Stimulated activated CD4-positive, alpha-beta T cell treated with anti-CD3 and anti-CD28 coated beads, Interleukin-1b, Interleukin-23, amount 100 ng/mL, for 1 hour (primary cell): Measurements from ENCODE around the gene OR2A5.
"Not testable (repeated sequence)": the region's sequence is repeated elsewhere in the genome, so short reads cannot be mapped to it uniquely, and the experiment has no call there.

Source experiments
- DNase-seq, 2 donors: peaks; one replicate each; pipeline ENCODE4 v3.0.0-alpha.2; 2020; ENCODE audit warnings: low read depth in 2 of 2

The OR2A5 gene

GRCh38 chr7:144032985-144033709, 15.6 kb upstream of the OR2A5 start:
- no peak for DNase-seq

GRCh38 chr7:144035385-144035784, 13.4 kb upstream of the OR2A5 start:
- DNase-seq, result no peak

GRCh38 chr7:144036302-144036885, 12.4 kb upstream of the OR2A5 start:
- no peak for DNase-seq

- no peak for DNase-seq
Observed at GRCh38 chr7:144037414-144038035, 11.2 kb upstream of the OR2A5 start.

GRCh38 chr7:144038887-144039286, 9.9 kb upstream of the OR2A5 start:
- no peak for DNase-seq

GRCh38 chr7:144049491-144049890, 743 bp downstream of the OR2A5 start:
- DNase-seq, result no peak

- DNase-seq, result no peak
Observed at GRCh38 chr7:144050093-144050492, 1.3 kb downstream of the OR2A5 start.

- DNase-seq, result not testable (repeated sequence)
Observed at GRCh38 chr7:144050884-144051283, 2.1 kb downstream of the OR2A5 start.

DNA sequence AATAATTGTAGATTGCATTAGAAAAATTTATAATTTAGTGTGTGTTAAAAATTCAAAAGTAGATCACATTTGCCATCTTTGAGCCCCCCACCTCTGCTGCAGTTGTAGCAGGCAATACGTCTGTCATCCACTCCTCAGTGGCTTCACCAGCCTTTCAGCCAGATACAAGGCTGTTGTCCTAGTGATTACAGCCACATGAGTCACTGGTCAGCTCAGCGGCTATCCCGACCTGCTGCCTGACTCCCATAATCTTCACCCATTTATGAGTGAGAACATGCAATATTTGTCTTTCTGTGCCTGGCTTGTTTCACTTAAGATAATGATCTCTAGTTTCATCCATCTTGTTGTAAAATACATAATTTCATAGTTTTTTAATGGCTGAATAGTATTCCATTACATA, 9.2 kb downstream of the OR2A5 start:
- no peak for DNase-seq

DNA sequence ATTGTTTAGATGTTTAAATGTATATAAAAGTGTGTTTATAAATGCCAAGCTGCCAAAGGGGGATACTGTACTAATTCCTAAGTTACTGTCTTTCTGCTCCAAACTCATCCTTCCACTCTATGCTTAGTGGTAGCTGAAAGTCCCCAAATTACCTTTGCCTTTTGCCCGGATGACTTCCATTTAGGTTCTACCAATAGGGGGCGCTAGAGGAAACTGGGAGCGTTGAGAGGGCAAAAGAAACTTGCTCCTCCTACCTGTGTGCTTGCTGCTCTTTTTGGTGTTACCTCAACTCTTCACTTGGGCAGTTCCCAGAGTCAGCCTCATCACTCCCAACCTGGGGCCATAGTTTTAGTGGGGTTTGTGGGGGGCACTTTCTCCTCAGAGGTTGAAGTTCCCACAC, 15.0 kb downstream of the OR2A5 start:
- no peak for DNase-seq

DNA sequence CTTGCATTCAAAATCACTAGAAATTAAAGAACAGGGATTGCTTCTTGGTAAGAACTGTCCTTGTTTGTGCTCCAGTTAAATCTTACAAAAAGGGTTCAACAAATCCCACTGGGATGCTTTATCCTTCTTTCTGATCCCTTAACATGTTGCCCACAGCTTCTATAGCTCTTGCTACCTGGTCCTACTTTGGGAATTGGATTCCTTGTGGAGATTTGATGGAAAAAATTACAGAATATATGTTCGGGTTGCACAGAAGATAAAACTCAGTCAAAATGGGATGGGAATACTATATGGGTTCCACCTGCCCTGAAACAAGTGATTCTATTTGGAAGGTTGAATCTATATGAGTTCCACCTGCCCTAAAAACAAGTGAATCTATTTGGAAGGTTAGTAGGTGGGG, 20.8 kb downstream of the OR2A5 start, which contains the start of gene OR2A25:
Gene OR2A25 (plus strand): TSS at position 301 of the 400 bp plus-strand sequence. CDS start 4,409 bp downstream, outside the sequence.
- no peak for DNase-seq

DNA sequence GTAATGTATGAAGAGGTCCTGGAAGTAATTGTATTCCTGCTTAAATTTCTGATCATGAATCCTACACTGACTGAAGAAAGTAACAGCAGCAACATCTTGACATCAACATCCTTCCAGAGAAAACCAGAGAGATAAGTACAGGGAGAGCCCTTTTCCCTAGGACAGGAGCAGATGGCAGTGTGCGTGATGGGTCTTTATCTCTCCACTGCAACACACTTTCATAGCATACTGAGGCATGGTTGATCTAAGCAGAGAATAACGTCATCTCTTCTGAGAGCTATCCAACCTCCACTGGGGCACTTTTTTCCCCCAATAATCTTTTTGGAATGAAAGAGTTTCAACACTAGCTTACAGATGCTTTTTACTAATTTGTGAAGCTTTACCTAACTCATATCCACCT, 21.2 kb downstream of the OR2A5 start:
- DNase-seq, result no peak

DNA sequence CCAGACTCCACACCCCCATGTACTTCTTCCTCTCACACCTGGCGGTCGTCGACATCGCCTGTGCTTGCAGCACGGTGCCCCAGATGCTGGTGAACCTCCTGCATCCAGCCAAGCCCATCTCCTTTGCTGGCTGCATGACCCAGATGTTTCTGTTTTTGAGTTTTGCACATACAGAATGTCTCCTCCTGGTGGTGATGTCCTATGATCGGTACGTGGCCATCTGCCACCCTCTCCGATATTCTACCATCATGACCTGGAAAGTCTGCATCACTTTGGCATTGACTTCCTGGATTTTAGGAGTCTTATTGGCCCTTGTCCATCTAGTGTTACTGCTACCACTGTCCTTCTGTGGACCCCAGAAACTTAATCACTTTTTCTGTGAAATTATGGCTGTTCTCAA, 25.6 kb downstream of the OR2A5 start:
- no peak for DNase-seq

GRCh38 chr7:144085978-144086377, 37.2 kb downstream of the OR2A5 start, which contains the start of gene OR2A12:
Gene OR2A12, plus strand, starts transcription at chr7:144086278. Its CDS starts 8,830 bp downstream, at chr7:144095108.
- DNase-seq, result no peak

GRCh38 chr7:144086730-144087129, 38.0 kb downstream of the OR2A5 start:
- no peak for DNase-seq

- DNase-seq, result no peak
Observed at GRCh38 chr7:144087230-144087629, 38.5 kb downstream of the OR2A5 start.

DNA sequence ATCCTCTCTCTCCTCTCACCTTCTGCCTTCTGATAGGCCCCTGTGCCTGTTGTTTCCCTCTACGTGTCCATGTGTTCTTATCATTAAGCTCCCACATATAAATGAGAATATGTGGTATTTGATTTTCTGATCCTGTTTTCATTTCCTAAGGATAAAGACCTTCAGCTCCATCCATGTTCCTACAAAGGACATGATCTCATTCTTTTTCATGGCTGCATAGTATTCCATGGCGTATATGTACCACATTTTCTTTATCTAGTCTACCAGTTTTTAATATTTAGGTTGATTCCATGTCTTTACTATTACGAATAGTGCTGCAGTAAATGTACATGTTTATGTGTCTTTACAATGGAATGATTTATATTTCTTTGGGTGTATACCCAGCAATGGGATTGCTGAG, 41.9 kb downstream of the OR2A5 start:
- no peak for DNase-seq

GRCh38 chr7:144098776-144099175, 50.0 kb downstream of the OR2A5 start:
- no peak for DNase-seq

DNA sequence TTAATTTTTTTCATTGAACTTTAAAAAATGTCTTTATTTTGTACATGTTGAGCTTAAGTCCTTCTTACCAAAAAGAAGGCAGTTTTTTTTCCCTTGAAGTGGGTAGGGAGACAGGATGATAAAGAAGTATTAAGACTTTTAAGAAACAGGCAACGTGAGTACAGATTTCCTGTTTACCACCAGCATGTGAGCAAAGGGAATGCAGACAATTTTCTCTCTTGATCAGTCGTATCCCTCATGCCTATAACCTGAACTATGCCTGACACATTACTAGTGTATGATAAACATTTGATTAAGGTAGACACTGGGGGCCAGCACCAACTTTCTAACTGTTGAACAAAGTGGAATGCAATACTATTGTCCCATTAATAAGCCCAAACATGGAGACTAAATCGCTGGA, 51.9 kb downstream of the OR2A5 start:
- no peak for DNase-seq

DNA sequence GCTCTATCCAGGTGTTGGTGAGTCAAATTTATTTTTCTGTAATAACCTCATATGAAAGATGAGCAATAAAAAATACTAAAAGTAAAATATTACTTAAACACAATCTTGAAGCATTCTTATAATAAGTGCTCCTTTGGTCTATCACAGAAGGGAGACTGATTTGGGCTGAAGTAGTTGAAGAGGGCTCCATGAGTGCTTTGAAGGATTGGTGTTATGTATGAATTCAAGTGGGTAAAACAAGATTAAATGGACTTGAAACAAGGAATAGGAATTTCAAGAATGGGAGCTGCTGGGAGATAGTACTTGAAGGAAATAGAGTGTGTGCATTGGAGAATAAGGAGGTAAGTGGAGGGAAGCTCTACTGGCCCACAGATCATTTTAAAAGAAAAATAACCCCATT, 53.3 kb downstream of the OR2A5 start:
- DNase-seq, result no peak

DNA sequence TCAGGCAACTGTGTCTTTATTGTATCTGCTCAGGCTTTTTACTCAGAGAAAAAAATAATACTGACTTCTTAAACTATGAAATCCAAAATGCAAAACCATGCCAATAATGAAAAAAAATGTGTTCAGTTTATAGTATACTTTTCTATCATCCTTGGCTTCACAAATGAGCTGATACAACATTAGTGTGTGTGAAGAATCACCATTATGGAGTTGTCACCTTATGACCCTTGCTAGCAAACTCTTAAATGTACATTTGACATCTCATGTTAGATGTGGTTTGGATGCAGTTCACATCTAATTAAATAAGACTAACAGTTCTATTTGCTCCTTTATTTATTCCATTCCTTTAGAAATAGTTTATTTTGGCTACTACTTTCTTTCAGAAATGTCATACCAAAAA, 56.5 kb downstream of the OR2A5 start:
- no peak for DNase-seq
